SK-N-SH treated with all-trans-retinoic acid at 6 μM for 48 hours (cell line): ENCODE results near the gene TEKT4.
"Not testable (repeated sequence)": the region's sequence is repeated elsewhere in the genome, so short reads cannot be mapped to it uniquely, and the experiment has no call there.

Experiments used
- CSDC2 ChIP-seq: fragments of 250-450 bp; sonication (Bioruptor Pico); IDR thresholded peaks from 2 replicates; pipeline ENCODE4 v1.5.0; 2020; ENCODE audit warnings: mild to moderate bottlenecking, moderate library complexity
- ESRRG ChIP-seq: fragments of 250-450 bp; sonication (Bioruptor Pico); IDR thresholded peaks from 2 replicates; pipeline ENCODE4 v1.6.1; 2021; ENCODE audit warnings: mild to moderate bottlenecking
- RARB ChIP-seq: fragments of 250-450 bp; sonication (Bioruptor Pico); IDR thresholded peaks from 2 replicates; pipeline ENCODE4 v1.8.0; 2021; ENCODE audit warnings: mild to moderate bottlenecking, moderate library complexity
- ZFP30 ChIP-seq: fragments of 450-650 bp; formaldehyde crosslinking; IDR thresholded peaks from 2 replicates; pipeline ENCODE4 v1.5.0; 2022; ENCODE audit warnings: mild to moderate bottlenecking, moderate library complexity
- TF ChIP-seq, protein P1 (sequence below): fragments of 250-450 bp; sonication (Bioruptor Pico); IDR thresholded peaks from 2 replicates; pipeline ENCODE4 v1.8.0; 2020; ENCODE audit warnings: mild to moderate bottlenecking, moderate library complexity, borderline replicate concordance
- TF ChIP-seq, protein P2 (sequence below): fragments of 250-450 bp; sonication (Bioruptor Pico); IDR thresholded peaks from 2 replicates; pipeline ENCODE4 v1.8.0; 2021; ENCODE audit warnings: low read depth, mild to moderate bottlenecking, moderate library complexity, borderline replicate concordance

GRCh38 chr2:94839224-94839623 is 32.0 kb upstream of the TEKT4 start:
- TF ChIP-seq ZFP30 (CRISPR knock-in tag); CSDC2 (CRISPR knock-in tag); ESRRG; RARB (CRISPR knock-in tag): not testable (repeated sequence)
- TF ChIP-seq, protein P1, sequence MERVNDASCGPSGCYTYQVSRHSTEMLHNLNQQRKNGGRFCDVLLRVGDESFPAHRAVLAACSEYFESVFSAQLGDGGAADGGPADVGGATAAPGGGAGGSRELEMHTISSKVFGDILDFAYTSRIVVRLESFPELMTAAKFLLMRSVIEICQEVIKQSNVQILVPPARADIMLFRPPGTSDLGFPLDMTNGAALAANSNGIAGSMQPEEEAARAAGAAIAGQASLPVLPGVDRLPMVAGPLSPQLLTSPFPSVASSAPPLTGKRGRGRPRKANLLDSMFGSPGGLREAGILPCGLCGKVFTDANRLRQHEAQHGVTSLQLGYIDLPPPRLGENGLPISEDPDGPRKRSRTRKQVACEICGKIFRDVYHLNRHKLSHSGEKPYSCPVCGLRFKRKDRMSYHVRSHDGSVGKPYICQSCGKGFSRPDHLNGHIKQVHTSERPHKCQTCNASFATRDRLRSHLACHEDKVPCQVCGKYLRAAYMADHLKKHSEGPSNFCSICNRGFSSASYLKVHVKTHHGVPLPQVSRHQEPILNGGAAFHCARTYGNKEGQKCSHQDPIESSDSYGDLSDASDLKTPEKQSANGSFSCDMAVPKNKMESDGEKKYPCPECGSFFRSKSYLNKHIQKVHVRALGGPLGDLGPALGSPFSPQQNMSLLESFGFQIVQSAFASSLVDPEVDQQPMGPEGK (CRISPR knock-in tag), result not testable (repeated sequence)
- TF ChIP-seq, protein P2, sequence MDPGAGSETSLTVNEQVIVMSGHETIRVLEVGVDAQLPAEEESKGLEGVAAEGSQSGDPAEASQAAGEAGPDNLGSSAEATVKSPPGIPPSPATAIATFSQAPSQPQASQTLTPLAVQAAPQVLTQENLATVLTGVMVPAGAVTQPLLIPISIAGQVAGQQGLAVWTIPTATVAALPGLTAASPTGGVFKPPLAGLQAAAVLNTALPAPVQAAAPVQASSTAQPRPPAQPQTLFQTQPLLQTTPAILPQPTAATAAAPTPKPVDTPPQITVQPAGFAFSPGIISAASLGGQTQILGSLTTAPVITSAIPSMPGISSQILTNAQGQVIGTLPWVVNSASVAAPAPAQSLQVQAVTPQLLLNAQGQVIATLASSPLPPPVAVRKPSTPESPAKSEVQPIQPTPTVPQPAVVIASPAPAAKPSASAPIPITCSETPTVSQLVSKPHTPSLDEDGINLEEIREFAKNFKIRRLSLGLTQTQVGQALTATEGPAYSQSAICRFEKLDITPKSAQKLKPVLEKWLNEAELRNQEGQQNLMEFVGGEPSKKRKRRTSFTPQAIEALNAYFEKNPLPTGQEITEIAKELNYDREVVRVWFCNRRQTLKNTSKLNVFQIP (CRISPR knock-in tag), result not testable (repeated sequence)
